ENCODE results near the gene NCAPD3.

DNA sequence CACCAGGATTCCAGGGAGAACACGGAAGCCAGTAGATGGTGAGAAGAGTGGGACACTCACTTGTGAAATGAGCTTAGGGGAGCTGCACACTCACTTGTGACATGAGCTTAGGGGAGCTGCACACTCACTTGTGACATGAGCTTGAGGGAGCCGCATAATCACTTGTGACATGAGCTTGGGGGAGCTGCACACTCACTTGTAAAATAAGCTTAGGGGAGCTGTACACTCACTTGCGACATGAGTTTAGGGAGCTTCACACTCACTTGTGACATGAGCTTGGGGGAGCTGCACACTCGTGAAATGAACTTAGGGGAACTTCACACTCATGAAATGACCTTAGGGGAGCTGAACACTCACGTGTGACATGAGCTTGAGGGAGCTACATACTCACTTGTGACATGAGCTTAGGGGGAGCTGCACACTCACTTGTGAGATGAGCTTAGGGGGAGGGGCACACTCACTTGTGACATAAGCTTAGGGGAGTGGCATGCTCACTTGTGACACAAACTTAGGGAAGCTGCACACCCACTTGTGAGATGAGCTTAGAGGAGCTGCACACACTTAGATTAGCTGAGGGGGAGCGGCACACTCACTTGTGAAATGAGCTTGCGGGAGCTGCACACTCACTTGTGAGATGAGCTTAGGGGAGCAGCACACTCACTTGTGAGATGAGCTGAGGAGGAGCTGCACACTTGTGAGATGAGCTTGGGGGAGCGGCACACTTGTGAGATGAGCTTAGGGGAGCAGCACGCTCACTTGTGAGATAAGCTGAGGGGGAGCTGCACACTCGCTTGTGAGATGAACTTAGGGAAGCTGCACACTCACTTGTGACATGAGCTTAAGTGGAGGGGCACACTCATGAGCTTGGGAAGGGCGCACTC lies 59.0 kb downstream of the NCAPD3 start:
- TF ChIP-seq EZH2phosphoT487 (IDR thresholded peaks at IDR 0.05; ENCODE audit: insufficient read depth, low read depth), result no peak
- no peak for TF ChIP-seq EZH2 (IDR thresholded peaks at IDR 0.05; ENCODE audit: insufficient read depth, poor library complexity, severe bottlenecking)

Data from GM23248 (cell line).